GM18502 (cell line): ENCODE results near the gene FHOD3.
A peak's percentile ranks its signal among the peaks of the same experiment; 100 is the strongest.

Experiments used
- ATAC-seq: cut with Tn5 transposase; IDR thresholded peaks from one replicate; pipeline ENCODE4 v1.9.1; 2021; ENCODE audit warnings: mild to moderate bottlenecking; ENCODE audit not compliant: unreplicated experiment, poor library complexity

FHOD3 gene

DNA sequence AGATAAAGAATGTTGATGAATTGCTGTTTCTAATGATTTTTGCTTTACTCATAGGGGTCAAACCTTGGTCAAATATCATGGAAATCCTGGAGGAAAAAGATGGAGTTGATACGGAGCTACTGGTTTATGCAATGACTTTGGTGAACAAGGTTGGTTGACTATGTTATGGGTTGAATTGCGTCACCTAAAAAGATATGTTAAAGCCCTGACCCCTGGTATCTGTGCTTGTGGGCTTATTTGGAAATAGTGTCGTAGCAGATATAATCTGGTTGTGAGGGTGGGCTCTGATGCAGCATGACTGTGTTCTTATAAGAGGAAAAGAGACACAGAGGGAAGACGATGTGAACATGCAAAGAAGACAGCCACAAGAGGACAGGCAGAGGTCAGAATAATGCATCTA lies 305.1 kb downstream of the FHOD3 start:
- ATAC-seq, result no peak

DNA sequence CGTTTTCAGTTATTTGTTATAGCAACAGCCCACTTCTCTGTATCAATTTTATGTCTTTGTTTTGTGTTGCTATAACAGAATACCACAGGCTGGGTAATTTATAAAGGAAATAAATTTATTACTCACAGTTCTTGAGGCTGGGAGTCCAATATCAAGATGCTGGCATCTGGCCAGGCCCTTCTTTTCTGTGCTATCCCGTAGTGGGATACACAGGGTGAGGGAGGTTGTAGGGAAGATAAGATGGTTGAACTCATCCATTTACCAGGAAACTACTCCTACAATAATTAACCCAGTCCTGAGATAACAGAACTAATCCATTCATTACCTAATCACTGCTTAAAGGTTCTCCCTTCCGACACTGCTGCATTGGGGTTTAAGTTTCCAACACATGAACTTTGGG lies 310.6 kb downstream of the FHOD3 start:
- no peak for ATAC-seq

DNA sequence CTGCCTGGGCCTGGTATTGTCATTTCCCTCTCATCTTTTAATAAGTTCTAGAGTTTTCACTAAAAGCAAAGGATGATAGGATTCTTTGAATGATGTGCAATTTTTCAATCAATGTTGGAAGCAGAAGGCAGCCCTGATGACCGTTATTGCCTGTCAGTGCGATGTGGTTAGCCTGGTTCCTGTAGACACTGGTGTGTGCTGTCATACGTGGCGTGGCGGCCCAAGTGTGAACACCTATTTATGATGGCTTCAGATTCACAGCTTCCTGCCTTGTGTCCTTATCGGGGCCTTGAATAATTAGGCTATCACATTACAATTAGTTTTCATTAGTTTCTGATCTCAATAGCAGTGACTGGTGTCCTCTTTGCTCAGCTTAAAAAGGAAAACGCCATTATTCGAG lies 312.7 kb downstream of the FHOD3 start:
- no peak for ATAC-seq

DNA sequence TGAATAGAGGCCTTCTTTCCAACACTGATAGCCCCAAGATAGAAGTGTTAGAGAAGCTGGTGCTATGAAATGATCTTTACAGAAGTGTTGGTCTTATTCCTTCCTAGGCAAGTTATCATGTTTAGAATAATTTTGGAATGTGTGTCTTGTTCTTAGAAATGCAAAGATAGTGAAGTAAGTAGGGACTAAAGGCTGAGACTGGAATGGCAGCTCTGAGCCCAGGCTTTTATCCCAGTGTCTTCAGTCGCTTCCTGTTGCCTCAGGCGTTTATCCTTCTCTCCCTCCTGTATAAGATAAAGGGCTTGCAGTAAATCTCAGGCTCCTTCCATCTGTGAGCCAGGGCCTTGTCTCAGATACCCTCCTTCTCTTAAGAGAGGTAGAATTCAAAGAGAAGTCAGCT lies 313.1 kb downstream of the FHOD3 start:
- ATAC-seq, result no peak

DNA sequence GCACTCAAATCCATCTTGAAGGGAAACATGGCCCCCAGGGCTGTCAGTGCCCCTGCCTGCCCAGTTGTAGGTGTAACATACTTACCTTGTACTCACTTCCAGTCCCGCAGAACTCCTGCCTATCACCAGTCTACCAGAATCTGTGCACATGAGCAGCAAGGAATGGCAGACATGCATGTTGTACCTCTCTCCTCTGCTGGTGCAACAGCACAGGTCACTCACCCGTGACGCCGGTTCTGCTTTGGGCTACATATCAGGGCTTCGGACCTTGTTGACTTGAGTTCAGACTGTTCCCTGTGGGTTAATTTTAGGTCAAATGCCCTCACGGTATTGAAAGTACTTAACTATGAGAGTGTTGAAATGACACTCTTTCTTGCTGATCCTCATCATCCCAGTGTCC lies 315.6 kb downstream of the FHOD3 start:
- ATAC-seq, result no peak

DNA sequence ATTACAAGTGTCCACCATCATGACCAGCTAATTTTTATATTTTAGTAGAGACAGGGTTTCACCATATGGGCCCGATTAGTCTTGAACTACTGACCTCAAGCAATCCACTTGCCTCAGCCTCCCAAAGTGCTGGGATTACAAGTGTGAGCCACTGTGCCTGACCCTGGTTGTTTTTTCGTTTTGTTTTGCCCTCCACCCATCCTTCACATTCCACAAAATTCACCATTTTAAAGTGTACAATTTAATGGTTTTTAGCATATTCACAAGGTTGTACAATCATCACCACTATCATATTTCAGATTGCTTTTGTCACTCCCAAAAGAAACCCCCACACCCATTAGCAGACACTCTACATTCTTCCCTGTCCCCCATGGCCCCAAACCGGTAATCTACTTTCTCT lies 316.3 kb downstream of the FHOD3 start:
- ATAC-seq, result no peak

DNA sequence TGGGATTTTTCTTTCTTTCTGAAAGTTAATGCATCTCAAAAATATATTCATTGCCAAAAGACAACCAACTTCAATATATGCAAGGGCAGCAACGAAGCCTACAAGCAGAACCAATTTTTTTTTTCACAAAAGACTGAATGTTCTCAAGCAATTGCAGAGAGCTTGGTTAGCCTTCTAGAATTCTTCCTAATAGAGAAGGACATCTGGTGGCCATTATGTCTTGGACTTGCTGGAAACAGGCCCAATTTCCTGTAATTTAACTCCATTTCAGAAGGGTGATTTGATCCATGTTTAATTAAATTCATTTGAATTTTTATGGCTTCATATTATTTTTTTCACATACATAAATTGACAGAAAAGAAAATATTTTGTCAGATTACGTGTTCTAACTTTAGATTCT lies 323.3 kb downstream of the FHOD3 start:
- ATAC-seq, result no peak

DNA sequence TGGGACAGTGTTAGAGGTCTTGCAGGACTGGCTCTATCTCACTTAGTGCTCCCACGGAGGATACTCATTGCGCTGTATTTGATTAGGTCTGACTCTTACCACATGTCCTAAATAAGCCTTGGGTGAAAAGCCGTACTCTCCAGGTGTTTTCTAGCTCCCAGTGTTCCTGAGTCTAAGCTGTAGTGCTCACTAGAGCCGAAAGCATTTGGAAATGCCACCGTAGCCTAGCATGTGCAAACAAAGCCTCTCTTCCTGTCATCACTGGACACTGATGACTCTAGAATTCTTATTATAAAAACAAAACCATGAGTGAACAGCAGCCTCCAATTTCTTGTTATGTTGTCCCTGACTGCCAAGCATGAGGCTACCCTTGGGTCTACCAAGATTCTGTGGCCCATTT lies 325.1 kb downstream of the FHOD3 start:
- ATAC-seq, result no peak

DNA sequence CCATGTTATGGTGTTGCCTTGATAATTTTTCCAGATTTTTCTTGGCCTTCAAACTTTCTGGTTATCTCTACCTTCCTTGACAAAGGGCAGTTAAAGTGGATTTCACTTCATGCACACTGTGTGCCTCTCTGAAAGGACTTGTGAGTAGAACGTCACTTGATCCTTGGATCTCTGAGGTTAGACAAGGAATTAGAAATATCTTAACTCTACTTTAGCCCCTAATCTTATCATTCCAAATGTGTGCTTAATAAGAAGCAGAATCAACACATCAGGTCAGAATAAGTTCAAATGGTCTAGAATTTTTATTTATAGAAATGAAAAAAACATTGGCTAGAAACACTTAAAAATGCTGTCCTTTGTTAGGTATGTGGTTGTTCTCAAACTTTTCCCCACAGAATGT lies 325.6 kb downstream of the FHOD3 start:
- no peak for ATAC-seq

DNA sequence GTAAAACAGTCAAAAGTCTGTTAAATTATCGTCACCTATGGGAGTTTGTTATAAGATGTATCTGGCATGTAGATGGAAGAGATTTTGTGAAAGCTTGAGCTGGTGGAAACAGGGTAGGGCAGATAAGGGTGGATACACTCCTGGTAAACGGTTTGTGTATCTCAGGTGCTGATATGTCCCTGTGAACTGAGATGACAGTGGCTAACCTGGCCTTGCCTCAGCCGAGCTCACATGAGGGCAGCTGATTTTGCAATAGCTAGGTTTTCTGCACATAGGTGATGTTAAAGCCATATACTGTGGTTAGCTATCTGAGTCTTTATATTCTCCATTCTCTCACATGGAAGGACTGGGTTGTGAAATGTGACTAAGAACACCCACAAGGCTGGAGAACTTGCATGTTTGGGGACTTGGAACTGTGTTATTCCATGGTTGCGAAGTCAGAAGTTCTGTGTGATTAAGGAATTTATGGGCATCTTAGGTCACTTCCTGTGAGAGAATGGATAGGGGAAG lies 326.2 kb downstream of the FHOD3 start:
- no peak for ATAC-seq

DNA sequence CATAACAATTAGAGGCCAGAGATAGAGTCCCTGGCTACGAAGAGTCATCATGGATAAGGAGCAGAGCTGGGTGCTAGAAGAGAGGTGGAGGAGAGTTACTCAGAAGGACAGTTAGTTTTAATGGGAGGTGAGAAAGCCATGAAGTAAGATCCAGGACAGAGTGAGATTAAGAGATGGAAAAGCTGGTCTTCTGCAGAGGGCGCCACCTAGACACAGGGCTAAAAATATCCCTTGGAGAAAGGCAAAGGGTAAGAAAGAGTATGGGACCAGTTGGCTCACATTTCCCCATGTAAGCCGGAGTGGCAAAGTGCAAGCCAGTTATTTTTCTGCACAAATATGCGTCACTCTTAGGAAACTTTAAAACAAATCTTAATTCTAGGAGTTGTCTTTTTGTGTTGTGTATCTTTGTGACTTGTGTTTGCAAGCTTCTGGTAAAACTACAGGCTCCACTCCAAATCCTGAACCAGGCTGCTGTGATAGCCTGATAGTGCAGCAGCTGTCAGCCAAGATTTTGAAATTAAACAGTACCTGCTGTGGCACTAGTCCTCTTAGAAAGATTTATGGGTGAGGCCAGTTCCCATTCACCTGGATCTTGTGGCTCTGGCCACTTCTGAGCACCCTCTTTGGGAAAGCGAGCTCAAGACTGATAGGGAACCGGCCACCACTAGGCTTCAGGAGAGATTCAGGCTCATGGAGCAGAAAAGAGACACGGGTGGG lies 327.1 kb downstream of the FHOD3 start:
- no peak for ATAC-seq

DNA sequence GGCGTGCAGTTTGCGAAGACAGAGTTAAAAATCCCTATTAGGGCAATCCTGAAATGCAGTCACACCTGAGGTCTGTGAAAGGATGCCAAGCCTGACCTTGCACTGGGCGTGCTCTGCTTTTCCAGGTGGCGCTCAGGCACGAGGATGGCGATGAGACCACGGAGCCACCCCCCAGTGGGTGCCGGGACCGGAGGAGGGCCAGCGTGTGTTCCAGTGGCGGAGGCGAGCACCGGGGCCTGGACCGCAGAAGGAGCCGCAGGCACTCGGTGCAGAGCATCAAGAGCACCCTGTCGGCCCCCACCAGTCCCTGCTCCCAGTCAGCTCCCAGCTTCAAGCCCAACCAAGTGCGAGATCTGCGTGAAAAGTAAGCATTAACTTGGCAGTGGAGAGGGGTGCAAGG lies 327.9 kb downstream of the FHOD3 start:
- no peak for ATAC-seq

DNA sequence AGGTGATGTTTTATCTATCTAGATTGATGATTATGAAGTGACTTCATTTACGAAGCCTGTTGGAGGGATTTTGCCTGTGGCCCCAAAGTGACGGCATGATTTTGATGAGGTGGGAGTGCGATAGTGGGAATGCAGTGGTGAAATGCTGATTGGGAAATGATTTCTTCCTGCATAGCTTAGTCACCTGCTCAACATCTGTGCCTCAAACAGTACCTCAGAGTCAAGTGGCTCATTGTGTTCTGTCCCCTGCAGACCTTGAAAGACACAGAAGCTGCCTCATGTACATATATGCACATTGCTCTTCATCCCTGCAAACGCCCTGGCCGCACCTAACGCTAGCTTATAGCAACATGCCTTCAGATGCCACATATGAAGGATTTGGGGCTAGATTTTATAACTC lies 330.1 kb downstream of the FHOD3 start:
- ATAC-seq, result no peak

DNA sequence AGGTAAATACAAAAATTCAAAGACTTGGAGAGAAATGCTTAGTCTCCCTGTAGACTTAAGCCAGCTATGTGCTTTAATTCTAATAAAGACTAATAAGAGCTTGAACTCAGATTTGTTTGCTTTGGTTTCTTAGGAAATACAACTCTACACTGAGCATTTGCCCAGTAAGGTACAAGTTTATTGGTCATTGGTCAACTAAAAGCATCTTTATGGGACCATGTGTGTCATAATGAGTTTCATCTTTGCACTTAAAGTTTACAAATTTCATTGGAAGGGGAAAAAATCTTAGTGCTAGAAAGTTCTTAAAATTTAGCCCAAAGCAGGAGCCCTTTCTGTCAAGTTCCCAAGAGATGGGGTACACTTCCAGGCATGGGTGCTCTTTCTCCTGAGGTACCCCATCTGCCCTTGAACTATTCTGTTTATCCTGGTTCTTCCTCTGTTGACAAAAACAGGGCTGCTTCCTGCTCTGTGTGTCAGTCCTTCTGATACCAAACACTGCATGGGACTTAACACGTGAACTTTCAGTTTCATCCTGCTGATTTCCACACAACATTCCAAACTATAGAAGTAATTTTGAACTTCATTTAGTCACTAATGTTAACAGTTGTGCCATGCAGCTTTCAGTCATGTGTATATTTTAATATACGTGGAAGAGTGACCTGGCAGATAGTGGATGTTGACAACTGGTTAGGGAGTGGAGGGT lies 331.1 kb downstream of the FHOD3 start:
- ATAC-seq, result no peak

DNA sequence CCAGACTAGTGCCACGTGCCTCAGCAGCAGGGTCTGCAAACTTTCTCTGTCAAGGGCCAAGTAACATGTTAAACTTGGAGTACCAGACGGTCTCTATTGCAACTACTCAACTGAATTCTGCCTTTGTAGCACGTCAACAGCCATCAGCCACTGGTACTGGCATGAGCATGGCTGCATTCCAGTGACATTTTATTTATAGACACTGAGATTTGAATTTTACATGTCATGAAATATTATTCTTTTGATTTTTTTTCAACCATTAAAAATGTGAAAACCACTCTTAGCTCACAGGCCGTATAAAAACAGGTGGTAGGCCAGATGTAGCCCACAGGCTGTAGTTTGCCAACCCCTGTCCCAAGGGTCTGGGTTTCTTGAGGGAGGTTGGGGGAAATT lies 331.6 kb downstream of the FHOD3 start:
- ATAC-seq, result no peak

DNA sequence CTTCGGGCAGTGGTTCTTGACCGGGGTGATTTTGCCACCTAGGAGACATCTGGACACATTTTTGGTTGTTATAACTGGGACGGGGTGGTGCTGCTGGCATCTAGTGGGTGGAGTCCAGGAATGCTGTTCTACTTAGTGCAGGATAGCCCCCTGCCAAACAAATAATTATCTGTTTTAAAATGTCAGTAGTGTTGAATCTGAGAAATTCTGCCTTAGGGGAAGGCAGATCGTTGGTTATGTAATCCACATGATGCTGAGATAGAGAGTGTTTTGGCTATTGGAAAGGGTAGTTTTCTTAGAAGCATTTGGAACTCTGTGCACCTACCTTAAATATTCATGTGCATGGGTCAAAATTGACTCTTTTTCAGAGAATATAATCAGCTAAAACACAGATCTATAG lies 332.3 kb downstream of the FHOD3 start:
- ATAC-seq, result no peak

DNA sequence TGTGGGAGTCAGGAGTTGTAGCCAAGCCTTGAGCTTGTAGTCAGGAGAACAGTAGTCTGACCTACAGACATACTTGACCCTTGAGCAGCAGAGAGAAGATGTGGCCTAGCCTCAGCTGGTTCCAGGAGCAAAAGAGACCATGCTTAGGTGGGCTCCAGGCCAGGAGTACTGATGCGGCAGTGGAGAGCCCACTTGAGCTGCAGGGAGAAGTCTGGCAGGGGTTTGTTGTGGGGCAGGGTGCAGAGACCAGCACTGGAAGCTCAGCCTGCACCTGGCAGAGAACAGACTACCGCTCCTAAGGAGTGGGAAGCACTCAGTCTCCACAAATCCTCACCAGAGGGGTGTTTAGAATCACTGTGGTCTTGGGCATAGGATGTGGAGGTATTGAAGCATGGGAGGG lies 333.4 kb downstream of the FHOD3 start:
- ATAC-seq, result no peak

DNA sequence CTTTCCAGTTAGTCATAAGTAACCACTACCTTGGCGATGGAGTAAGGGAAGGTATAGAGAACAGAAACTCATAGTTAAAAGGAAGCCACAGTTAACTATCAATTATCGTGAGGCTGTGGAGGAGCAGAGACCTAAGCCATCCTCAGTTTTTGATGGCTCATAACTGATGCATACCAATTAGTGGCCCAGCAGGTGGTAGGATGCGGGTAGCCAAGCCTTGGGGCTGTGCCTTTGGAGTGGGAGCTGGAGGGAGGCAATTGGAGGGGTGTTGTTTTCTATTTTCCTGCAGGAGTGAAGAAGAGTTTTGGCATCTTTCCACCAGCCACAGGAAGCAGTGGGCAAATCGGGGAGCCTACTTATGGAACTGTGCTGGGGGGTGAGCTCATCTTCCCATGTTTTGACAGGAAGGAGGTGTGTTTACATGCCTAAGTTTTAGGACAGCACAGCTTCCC lies 336.5 kb downstream of the FHOD3 start:
- no peak for ATAC-seq

DNA sequence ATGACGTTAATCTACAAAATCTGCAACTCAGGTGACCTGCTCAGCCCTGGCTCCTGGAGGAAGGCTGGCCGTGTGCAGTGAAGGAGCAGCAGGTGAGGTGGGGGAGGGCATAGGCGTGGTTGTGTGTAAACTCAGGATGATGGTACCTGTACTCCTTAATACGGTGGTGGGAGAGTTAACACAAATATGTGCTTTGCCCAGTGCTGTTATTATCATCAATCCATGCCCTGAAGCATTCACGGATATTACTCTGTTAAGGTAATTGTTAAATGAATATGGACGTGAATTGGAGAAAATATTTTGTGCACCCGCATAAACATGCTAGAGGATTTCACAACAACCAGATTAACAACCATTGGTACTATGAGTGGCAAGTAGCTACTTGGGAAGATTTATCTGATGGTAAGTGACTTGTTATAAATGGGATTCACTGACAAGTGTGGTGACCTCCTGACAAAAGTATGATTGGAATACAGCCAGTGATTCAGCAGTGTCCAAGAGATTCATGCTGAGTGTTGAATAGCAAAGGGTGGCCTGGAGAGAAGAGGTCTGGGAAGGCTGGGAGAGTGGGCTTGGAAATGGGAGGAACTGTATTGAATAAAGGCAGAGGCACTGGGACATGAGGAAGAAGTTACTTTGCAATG lies 337.2 kb downstream of the FHOD3 start:
- ATAC-seq, result no peak

DNA sequence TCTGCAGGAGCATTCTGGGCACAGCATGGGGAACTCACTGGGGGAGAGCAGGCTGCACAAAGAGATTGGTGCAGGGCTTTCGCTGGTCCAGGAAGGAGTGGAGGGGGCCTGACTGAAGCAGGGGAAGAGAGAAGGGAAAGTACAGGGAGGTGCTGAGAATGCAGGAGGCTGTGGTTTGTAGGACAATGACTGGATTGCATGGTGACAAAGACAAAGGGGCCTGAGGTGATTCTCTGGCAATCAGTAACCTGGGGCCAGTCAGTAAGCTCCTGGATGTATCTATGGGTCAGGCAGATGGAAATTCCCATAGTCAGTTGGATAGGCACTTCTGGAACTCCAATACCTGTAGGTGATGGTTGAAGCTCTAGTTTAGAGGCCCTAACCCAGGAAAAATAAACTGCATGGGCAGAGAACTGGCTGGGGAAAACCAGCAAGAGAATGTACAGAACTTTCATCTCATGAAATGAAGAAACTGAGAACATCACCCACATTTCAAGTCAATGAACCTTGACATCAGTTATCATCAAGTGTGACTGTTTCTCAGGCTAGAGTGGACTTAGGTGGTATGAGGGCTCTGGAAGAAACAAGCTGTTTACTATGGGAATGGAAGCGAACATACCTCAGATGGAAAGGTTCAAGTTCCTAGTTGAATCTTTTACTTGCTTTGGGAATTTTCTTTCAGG lies 338.0 kb downstream of the FHOD3 start:
- peak; percentile 36 for ATAC-seq
